ENCODE results near the gene CHMP3. TPM values are rescaled to one million over a fixed set of nuclear protein-coding genes. Genes with fewer than 3 reads are reported as not detected.
"Not testable (repeated sequence)": the region's sequence is repeated elsewhere in the genome, so short reads cannot be mapped to it uniquely, and the experiment has no call there.

The CHMP3 gene
- total RNA-seq, 2 donors from 2014 or later = 64.6 to 70.0 TPM

DNA sequence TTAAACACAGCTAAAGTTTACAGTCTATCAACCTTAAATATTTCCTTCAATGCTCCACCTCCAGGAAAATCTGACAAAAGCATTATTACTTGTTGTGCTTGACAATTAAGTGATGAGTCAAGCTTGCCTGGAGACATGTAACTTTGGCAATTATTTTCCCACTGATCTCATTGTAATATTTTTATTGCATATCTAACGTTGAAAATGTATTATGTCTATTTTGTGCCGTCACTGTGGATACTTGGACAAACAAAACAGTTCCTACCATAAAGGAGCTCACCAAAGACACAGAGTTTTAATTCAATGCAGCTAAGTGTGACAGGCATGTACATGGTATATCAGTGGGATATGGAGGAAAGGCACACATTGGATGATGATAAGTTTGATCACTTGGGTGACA lies 35.7 kb upstream of the CHMP3 start:
- Histone ChIP-seq H3K36me3 (replicated peaks in 1 of 2; ENCODE audit: insufficient read depth in 1 of 2, low read depth in 2 of 2) (no peaks in the 10 kb centered on the region), H3K4me3 (no peak overlapping the region), H3K4me1 (no peaks in the 10 kb centered on the region), H3K27me3 (no peaks in the 10 kb centered on the region), H3K9me3 (no peaks in the 10 kb centered on the region), H3K27ac (no peak overlapping the region)
- no peak for ATAC-seq
- intact Hi-C loops (cut with DNase I) = no loop called here
- WGBS, 2 donors = 82 to 85% methylated on average over 2 of the region's 2 CpGs
- no peak for DNase-seq
- TF ChIP-seq, protein P1, sequence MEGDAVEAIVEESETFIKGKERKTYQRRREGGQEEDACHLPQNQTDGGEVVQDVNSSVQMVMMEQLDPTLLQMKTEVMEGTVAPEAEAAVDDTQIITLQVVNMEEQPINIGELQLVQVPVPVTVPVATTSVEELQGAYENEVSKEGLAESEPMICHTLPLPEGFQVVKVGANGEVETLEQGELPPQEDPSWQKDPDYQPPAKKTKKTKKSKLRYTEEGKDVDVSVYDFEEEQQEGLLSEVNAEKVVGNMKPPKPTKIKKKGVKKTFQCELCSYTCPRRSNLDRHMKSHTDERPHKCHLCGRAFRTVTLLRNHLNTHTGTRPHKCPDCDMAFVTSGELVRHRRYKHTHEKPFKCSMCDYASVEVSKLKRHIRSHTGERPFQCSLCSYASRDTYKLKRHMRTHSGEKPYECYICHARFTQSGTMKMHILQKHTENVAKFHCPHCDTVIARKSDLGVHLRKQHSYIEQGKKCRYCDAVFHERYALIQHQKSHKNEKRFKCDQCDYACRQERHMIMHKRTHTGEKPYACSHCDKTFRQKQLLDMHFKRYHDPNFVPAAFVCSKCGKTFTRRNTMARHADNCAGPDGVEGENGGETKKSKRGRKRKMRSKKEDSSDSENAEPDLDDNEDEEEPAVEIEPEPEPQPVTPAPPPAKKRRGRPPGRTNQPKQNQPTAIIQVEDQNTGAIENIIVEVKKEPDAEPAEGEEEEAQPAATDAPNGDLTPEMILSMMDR (IDR thresholded peaks at IDR 0.05) = no peak
- TF ChIP-seq POLR2A (IDR thresholded peaks at IDR 0.05) = no peak

DNA sequence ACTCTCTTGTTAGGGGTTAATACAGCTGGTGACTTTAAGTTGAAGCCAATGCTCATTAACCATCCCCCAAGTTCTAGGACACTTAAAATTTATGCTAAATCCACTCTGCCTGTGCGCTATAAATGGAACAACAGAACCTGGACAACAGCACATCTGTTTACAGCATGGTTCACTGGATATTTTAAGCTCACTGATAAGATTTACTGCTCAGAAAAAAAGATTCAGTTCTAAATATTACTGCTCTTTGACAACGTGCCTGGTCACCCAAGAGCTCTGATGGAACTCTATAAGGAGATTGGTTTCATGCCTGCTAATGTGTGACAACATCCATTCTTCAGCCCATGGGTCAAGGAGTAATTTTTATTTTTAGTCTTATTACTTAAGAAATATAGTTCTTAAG lies 32.9 kb upstream of the CHMP3 start:
- WGBS, 2 donors = 46 to 55% methylated on average over 2 of the region's 2 CpGs
- Histone ChIP-seq H3K36me3 (replicated peaks in 1 of 2; ENCODE audit: insufficient read depth in 1 of 2, low read depth in 2 of 2) (no peaks in the 10 kb centered on the region), H3K27ac (no peak overlapping the region), H3K27me3 (no peaks in the 10 kb centered on the region), H3K4me1 (no peaks in the 10 kb centered on the region), H3K9me3 (no peaks in the 10 kb centered on the region), H3K4me3 (no peak overlapping the region)
- no peak for ATAC-seq
- no peak for DNase-seq
- TF ChIP-seq, protein P1 (IDR thresholded peaks at IDR 0.05) = no peak
- TF ChIP-seq POLR2A (IDR thresholded peaks at IDR 0.05) = no peak
- intact Hi-C loops (cut with DNase I) = no loop called here

DNA sequence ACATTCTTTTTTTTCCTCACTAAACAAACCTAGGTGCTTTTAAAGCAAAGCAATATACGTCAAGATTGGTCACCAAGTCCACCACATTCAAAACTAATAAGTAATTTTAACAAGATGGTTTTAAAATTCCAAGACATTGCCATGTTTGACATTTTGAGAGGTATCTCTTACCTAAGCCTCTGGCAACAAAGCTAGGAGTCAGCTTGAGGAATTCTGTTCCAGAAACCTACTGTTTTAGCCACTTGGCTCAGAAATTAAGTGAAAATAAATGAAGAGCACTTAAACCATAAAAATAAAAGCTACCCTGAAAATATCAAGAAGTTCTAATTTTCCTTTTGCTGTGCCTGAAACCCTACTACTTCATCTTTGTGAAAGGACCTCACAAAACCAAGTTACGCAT lies 30.0 kb upstream of the CHMP3 start:
- DNase-seq (no peak), ATAC-seq (no peak)
- WGBS, 2 donors = 85 to 87% methylated on average over 2 of the region's 2 CpGs
- Histone ChIP-seq H3K4me1 (no peaks in the 10 kb centered on the region), H3K9me3 (no peaks in the 10 kb centered on the region), H3K27ac (no peak overlapping the region), H3K27me3 (no peaks in the 10 kb centered on the region), H3K36me3 (replicated peaks in 1 of 2; ENCODE audit: insufficient read depth in 1 of 2, low read depth in 2 of 2) (no peaks in the 10 kb centered on the region), H3K4me3 (no peak overlapping the region)
- intact Hi-C loops (cut with DNase I) = no loop called here
- no peak for TF ChIP-seq POLR2A (IDR thresholded peaks at IDR 0.05)
- TF ChIP-seq, protein P1 (IDR thresholded peaks at IDR 0.05) = no peak

DNA sequence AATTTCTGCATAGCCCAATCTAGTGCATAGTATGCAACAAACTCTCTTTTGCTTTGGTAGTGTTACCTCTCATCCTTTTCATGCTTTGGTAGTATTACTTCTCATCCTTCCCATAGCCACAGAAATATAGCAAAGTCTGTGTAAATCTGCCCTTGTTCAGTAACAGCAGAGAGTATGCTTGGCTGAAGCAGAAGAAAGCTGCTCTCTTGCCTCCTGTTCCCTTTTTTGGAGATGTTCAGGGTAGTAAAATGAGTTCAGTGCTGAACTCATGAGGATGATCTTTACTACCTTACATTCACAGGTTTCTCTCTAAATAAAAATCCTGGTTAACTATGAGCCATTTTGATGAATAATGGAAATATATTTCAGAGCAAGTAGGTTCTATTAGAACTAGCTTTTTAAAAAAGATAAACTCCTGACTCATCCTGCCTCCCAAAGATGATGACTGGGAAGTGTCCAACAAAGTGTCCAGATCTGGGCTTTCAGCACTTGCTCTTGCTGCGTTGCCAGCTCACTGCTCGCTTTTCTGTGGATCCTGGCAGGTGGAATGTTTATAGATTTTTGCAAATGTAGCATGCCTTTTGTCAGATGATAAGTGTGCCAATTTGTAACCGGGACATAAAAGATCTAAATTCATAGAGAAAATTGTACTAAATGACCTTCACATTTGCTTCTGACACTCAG lies 29.4 kb upstream of the CHMP3 start:
- ATAC-seq (no peak), DNase-seq (no peak)
- Histone ChIP-seq H3K9me3 (no peaks in the 10 kb centered on the region), H3K27me3 (no peaks in the 10 kb centered on the region), H3K4me1 (no peaks in the 10 kb centered on the region), H3K27ac (no peak overlapping the region), H3K4me3 (no peak overlapping the region), H3K36me3 (replicated peaks in 1 of 2; ENCODE audit: insufficient read depth in 1 of 2, low read depth in 2 of 2) (no peaks in the 10 kb centered on the region)
- WGBS, 2 donors = 12 to 17% methylated on average over 3 of the region's 3 CpGs
- intact Hi-C loops (cut with DNase I) = no loop called here
- TF ChIP-seq, protein P1 (IDR thresholded peaks at IDR 0.05) = no peak
- no peak for TF ChIP-seq POLR2A (IDR thresholded peaks at IDR 0.05)

DNA sequence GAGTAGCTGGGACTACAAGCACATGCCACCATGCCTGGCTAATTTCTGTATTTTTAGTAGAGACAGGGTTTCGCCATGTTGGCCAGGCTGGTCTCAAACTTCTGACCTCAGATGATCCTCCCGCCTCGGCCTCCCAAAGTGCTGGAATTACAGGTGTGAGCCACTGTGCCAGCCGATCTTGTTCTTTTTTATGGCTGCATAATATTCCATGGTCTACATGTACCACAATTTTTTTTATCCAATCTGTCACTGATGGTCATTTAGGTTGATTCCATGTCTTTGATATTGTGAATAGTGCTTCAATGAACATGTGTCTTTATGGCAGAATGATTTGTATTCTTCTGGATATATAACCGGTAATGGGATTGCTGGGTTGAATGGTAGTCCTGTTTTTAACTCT lies 26.5 kb upstream of the CHMP3 start:
- H3K4me3 ChIP-seq; H3K4me1 ChIP-seq; intact Hi-C loops (cut with DNase I); H3K27ac ChIP-seq; H3K27me3 ChIP-seq; H3K9me3 ChIP-seq; DNase-seq; ATAC-seq; H3K36me3 ChIP-seq (replicated peaks in 1 of 2; ENCODE audit: insufficient read depth in 1 of 2, low read depth in 2 of 2): not testable (repeated sequence)
- 93 to 99% methylated on average over 5 of the region's 5 CpGs for WGBS, 2 donors

Data from body of pancreas (tissue), 4 donors.